B cell (primary cell): Measurements from ENCODE around the gene ARHGAP6. TPM values are rescaled to one million over a fixed set of nuclear protein-coding genes. Genes with fewer than 3 reads are reported as not detected.

Experiments used
- ATAC-seq: fragments of 200-7000 bp; cut with Tn5 transposase; one replicate; pipeline ENCODE4 v1.10.0; 2021; ENCODE audit warnings: low read depth, mild to moderate bottlenecking, moderate number of reproducible peaks, moderate library complexity
- CTCF ChIA-PET: fragments of 350-600 bp; sonication (Branson Sonifier 250); formaldehyde crosslinking; loops from one replicate; lab custom pipeline; 2021; ENCODE audit warnings: antibody characterized with exemption, inconsistent platforms; lab: Charles Lee
- POLR2A ChIA-PET: fragments of 350-600 bp; sonication (Branson Sonifier 250); formaldehyde crosslinking; loops from one replicate; lab custom pipeline; 2021; ENCODE audit warnings: antibody characterized with exemption; lab: Charles Lee
- DNase-seq: peaks from one replicate; pipeline ENCODE4 v3.0.0; 2013
- H2AFZ ChIP-seq: 2 replicates; pipeline ENCODE4 v1.6.1; 2012; ENCODE audit warnings: mild to moderate bottlenecking, low read depth, low read length; ENCODE audit not compliant: insufficient read depth, poor library complexity, severe bottlenecking
- H3K27ac ChIP-seq, 2 donors: 1 replicate in 1 of 2; 2 replicates in 1 of 2; pipeline ENCODE4 v1.5.1; 2012 to 2013; ENCODE audit warnings: low read length in 2 of 2, mild to moderate bottlenecking in 2 of 2, moderate library complexity in 1 of 2
- H3K27me3 ChIP-seq, 4 experiments: fragments of 200-600 bp in 1 of 4; sonication (generic) in 1 of 4; replicated peaks in 1 of 4; 1 replicate in 2 of 4; 2 replicates in 2 of 4; pipeline versions ENCODE4 v1.6.1 to v1.7.0; 2013 to 2016; ENCODE audit warnings: low read length in 3 of 4, mild to moderate bottlenecking in 2 of 4, mixed read lengths in 1 of 4, moderate library complexity in 1 of 4; ENCODE audit not compliant: insufficient read depth in 4 of 4, control insufficient read depth in 3 of 4; ENCODE audit errors: control extremely low read depth in 1 of 4
- H3K36me3 ChIP-seq, 2 experiments: replicated peaks in 1 of 2; 1 replicate in 1 of 2; 2 replicates in 1 of 2; pipeline versions ENCODE4 v1.6.1 to v1.7.1; 2013; ENCODE audit warnings: low read length in 1 of 2; ENCODE audit not compliant: insufficient read depth in 2 of 2, control insufficient read depth in 1 of 2; ENCODE audit errors: control extremely low read depth in 1 of 2, extremely low read depth in 1 of 2
- H3K4me1 ChIP-seq, 2 donors: fragments of 200-600 bp in 1 of 2; sonication (generic) in 1 of 2; 1 replicate in 1 of 2; 2 replicates in 1 of 2; pipeline versions ENCODE4 v1.5.1 to v1.6.1; 2013 to 2017; ENCODE audit warnings: low read length in 2 of 2; ENCODE audit not compliant: control insufficient read depth in 2 of 2, insufficient read depth in 2 of 2
- H3K4me2 ChIP-seq: replicated peaks from 2 replicates; pipeline ENCODE3; 2012; ENCODE audit warnings: mild to moderate bottlenecking, low read depth, low read length; ENCODE audit not compliant: poor library complexity, severe bottlenecking
- H3K4me3 ChIP-seq, 5 experiments: fragments of 200-600 bp in 1 of 5; sonication (generic) in 1 of 5; 1 replicate in 3 of 5; 2 replicates in 2 of 5; pipeline versions ENCODE4 v1.5.1 to v1.7.0; 2011 to 2016; ENCODE audit warnings: low read length in 4 of 5, mild to moderate bottlenecking in 4 of 5, low read depth in 2 of 5, control low read depth in 1 of 5, moderate library complexity in 1 of 5; ENCODE audit not compliant: insufficient read depth in 1 of 5; ENCODE audit errors: control extremely low read depth in 1 of 5, extremely low read depth in 1 of 5
- H3K79me2 ChIP-seq: fragments of 200-600 bp; sonication (generic); one replicate; pipeline ENCODE4 v1.6.0; 2016; ENCODE audit warnings: low read length; ENCODE audit not compliant: control insufficient read depth, insufficient read depth
- H3K9ac ChIP-seq: fragments of 200-600 bp; sonication (generic); 2 replicates; pipeline ENCODE4 v1.6.1; 2017; ENCODE audit warnings: mild to moderate bottlenecking, low read length, moderate library complexity
- H3K9me3 ChIP-seq, 3 donors: one replicate each; pipeline versions ENCODE4 v1.6.1 to v1.7.1; 2013; ENCODE audit warnings: low read length in 2 of 3; ENCODE audit not compliant: control insufficient read depth in 2 of 3, insufficient read depth in 1 of 3; ENCODE audit errors: control extremely low read depth in 1 of 3
- H4K20me1 ChIP-seq: 2 replicates; pipeline ENCODE4 v1.6.0; 2012; ENCODE audit warnings: mild to moderate bottlenecking, low read length; ENCODE audit not compliant: insufficient read depth, control insufficient read depth, poor library complexity, severe bottlenecking
- H3K27ac Mint-ChIP-seq: one replicate; pipeline ENCODE4 v1.8.0; 2021; ENCODE audit warnings: mixed read lengths
- H3K27me3 Mint-ChIP-seq: one replicate; pipeline ENCODE4 v1.8.0; 2021; ENCODE audit warnings: mixed read lengths
- H3K4me1 Mint-ChIP-seq: one replicate; pipeline ENCODE4 v1.8.0; 2021; ENCODE audit warnings: mixed read lengths
- H3K4me3 Mint-ChIP-seq: one replicate; pipeline ENCODE4 v1.8.0; 2021; ENCODE audit warnings: mixed read lengths
- H3K9me3 Mint-ChIP-seq: one replicate; pipeline ENCODE4 v1.8.0; 2022; ENCODE audit warnings: mixed read lengths; ENCODE audit not compliant: insufficient read depth
- EZH2 ChIP-seq: IDR thresholded peaks from 2 replicates; pipeline ENCODE4 v1.6.1; 2012; ENCODE audit warnings: borderline replicate concordance, low read depth, mild to moderate bottlenecking, moderate library complexity, low read length; ENCODE audit not compliant: insufficient read depth, poor library complexity, severe bottlenecking
- WGBS: methylation state at CpG from one replicate; pipeline ENCODE4 v1.1.5; 2013; ENCODE audit warnings: missing lambda C conversion rate; ENCODE audit not compliant: insufficient coverage; 5-methylcytosine and 5-hydroxymethylcytosine counted together
- intact Hi-C: fragments of 100-400 bp; cut with micrococcal nuclease; formaldehyde crosslinking; loops from one replicate; pipeline ENCODE4 v1.10.0; 2022
- polyA plus RNA-seq: library from polyadenylated mRNA; depleted of rRNA; stranded (reverse); fragments of >200 nt; gene quantifications from 2 replicates; pipeline ENCODE4 v1.2.3, GENCODE V29; 2012
- total RNA-seq, 2 donors: library from RNA; stranded (reverse); fragments of 120-200 nt in 1 of 2; gene quantifications; 1 replicate in 1 of 2; 2 replicates in 1 of 2; pipeline versions ENCODE4 v1.2.3 to v1.2.4, GENCODE V29; 2013 to 2022
- TF ChIP-seq, protein P1 (sequence below): fragments of 200-600 bp; IDR thresholded peaks from one replicate; pipeline ENCODE4 v1.8.0; 2022; ENCODE audit warnings: antibody characterized with exemption, mild to moderate bottlenecking

ARHGAP6 gene
- total and polyA plus RNA-seq, 2 donors (not counting 1 experiment from before 2014, with no cell fraction given) = 1.6 to 2.6 TPM

DNA sequence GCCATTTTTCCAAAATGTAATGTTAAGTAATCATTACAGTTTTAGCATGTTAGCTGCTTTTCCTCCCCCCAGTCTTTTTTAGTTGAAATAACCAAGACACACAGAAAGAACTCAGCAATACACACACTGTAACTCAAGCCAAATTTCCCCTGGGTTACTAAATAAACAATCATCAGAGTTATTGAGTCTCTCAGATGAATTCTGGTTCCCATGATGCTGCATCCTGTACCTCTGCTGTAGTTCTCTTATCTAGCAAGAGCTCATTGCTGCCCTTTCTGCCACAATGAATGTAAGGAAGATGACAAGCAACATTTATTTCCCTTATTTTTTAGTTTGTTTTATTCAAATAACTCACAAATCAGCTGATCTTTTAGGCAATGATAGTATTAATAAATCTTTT, 185.1 kb downstream of the ARHGAP6 start:
- Mint-ChIP-seq H3K4me1 (no peaks in the 10 kb centered on the region), H3K27me3 (peaks cover 18% of the 10 kb centered on the region), H3K27ac (no peak overlapping the region), H3K4me3 (no peak overlapping the region), H3K9me3 (no peaks in the 10 kb centered on the region)
- no peaks in the 10 kb centered on the region for H3K79me2 ChIP-seq
- peaks cover 0 to 6% (median 0%) of the 10 kb centered on the region in 4 experiments for H3K27me3 ChIP-seq
- H3K9ac ChIP-seq = no peak overlapping the region
- no peaks in the 10 kb centered on the region for H3K4me1 ChIP-seq
- no peak overlapping the region for H2AFZ ChIP-seq
- CTCF ChIA-PET = no interaction called here
- H4K20me1 ChIP-seq = no peaks in the 10 kb centered on the region
- H3K9me3 ChIP-seq = no peaks in the 10 kb centered on the region
- no peak overlapping the region for H3K4me2 ChIP-seq
- H3K4me3 ChIP-seq = no peak overlapping the region
- TF ChIP-seq, protein P1, sequence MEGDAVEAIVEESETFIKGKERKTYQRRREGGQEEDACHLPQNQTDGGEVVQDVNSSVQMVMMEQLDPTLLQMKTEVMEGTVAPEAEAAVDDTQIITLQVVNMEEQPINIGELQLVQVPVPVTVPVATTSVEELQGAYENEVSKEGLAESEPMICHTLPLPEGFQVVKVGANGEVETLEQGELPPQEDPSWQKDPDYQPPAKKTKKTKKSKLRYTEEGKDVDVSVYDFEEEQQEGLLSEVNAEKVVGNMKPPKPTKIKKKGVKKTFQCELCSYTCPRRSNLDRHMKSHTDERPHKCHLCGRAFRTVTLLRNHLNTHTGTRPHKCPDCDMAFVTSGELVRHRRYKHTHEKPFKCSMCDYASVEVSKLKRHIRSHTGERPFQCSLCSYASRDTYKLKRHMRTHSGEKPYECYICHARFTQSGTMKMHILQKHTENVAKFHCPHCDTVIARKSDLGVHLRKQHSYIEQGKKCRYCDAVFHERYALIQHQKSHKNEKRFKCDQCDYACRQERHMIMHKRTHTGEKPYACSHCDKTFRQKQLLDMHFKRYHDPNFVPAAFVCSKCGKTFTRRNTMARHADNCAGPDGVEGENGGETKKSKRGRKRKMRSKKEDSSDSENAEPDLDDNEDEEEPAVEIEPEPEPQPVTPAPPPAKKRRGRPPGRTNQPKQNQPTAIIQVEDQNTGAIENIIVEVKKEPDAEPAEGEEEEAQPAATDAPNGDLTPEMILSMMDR = no peak
- no peak for TF ChIP-seq EZH2
- POLR2A ChIA-PET = no interaction called here
- intact Hi-C loops = no loop called here
- ATAC-seq (no peak), DNase-seq (no peak)
- H3K36me3 ChIP-seq = no peaks in the 10 kb centered on the region
- no peak overlapping the region for H3K27ac ChIP-seq

DNA sequence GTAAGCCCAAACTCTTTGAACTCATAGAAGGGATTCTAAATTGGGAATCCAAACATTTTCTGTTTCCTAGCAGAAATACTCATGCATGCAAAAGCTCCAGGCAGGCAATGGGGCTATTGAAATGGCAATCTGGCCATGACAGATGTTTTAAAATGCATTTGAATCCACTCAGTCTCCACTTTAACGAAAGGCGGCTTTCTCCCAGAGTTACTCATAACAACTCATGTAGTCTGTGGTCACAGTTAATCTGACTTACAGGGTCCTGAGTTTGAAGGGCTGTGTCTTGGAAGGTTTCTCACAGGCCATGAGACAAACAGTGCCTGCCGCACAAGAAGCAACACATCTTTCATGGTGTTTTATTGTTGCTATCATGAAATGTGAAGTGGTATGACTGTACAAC, 186.8 kb downstream of the ARHGAP6 start:
- Mint-ChIP-seq H3K27ac (no peak overlapping the region), H3K4me1 (no peaks in the 10 kb centered on the region), H3K27me3 (peaks cover 18% of the 10 kb centered on the region), H3K9me3 (no peaks in the 10 kb centered on the region), H3K4me3 (no peak overlapping the region)
- POLR2A ChIA-PET = no interaction called here
- Histone ChIP-seq H2AFZ (no peak overlapping the region), H3K36me3 (no peaks in the 10 kb centered on the region), H3K9ac (no peak overlapping the region), H3K27ac (no peak overlapping the region), H3K4me2 (no peak overlapping the region), H4K20me1 (no peaks in the 10 kb centered on the region), H3K9me3 (no peaks in the 10 kb centered on the region), H3K4me3 (no peak overlapping the region), H3K27me3 (peaks cover 0 to 11% (median 0%) of the 10 kb centered on the region in 4 experiments), H3K4me1 (no peaks in the 10 kb centered on the region), H3K79me2 (no peaks in the 10 kb centered on the region)
- DNase-seq = no peak
- intact Hi-C loops = no loop called here
- WGBS = no CpG with 5 or more reads among the region's 3 CpGs
- TF ChIP-seq, protein P1 = no peak
- TF ChIP-seq EZH2 = no peak
- no peak for ATAC-seq
- CTCF ChIA-PET = no interaction called here
